Measurements from ENCODE around the gene KDM5A.
"Not testable (repeated sequence)": the region's sequence is repeated elsewhere in the genome, so short reads cannot be mapped to it uniquely, and the experiment has no call there.

The KDM5A gene

GRCh38 chr12:238736-239398, 150.3 kb downstream of the KDM5A start:
- DNase-seq (ENCODE audit: low spot score), result no peak

DNA sequence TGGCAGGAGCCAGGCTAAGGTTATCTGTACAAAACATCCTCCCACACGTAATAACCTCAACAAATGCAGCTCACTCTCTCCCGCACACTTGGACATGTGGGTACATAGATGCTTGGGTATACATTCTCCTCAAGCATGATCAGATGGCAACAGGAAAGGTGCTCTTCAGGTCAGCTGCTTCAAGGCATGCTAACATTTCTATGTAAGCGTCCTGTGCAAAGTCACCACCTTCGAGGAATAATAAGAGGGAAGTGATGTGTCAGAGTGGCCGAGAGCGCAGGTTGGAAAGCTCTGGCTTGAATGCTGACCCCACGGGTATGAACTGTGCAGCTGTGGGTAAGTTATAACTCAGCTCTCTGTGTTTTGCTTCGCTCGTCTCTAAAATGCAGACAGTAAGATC, 151.0 kb downstream of the KDM5A start:
- DNase-seq (ENCODE audit: low spot score), result no peak

- no peak for DNase-seq (ENCODE audit: low spot score)
Observed at GRCh38 chr12:237026-237815, 151.9 kb downstream of the KDM5A start.

DNA sequence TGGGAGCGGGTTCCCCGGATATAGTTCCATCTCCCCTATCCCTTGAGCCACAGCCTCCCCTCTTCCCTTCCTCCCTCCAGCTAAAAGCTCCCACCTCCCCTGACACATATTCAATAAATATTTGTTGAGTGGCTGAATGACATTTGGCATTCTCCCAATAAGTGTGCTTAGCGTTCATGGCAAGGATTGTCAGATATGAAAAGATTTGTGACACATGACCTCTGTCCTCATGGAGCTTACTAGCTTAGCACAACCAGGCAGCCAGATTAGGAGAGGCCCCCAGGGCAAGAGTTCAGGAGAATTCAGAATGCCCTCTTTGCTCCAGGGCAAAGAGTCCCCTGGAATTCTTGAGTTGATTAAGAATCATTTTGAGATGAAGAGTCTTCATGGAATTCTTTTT, 152.7 kb downstream of the KDM5A start:
- DNase-seq (ENCODE audit: low spot score), result no peak

- not testable (repeated sequence) for DNase-seq (ENCODE audit: low spot score)
Observed at GRCh38 chr12:235967-236366, 153.2 kb downstream of the KDM5A start.

GRCh38 chr12:234891-235415, 154.2 kb downstream of the KDM5A start:
- DNase-seq (ENCODE audit: low spot score), result no peak

DNA sequence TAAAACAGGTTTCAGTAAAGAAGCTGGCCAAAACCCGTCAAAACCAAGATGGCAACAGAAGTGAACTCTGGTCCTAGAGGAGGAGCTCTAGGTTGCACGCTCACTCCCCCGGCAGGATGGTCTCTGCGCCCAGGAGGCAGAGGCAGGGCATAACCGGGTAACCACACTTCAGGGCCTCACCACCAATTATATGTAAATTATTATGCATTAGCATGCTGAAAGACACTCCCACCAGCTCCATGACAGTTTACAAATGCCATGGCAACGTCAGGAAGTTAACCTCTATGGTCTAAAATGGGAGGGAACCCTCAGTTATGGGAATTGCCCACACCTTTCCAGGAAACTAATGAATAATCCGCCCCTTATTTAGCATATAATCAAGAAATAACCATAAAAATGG, 155.1 kb downstream of the KDM5A start:
- no peak for DNase-seq (ENCODE audit: low spot score)

DNA sequence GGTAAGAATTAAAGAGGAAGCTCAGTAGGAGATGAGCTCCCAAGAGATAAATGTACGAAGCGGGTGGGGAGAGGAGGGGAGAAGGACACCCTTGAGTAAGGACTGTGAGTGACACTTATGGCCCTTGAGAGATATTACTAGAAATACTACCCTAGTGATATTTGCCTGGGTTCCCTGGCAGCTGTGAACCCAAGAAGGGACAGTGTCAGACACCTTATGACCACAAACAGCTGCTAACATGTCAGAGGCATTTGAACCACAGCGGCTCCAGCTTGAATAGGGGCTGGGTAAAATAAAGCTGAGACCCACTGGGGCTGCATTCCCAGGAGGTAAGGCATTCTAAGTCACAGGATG, 155.5 kb downstream of the KDM5A start:
- DNase-seq (ENCODE audit: low spot score), result no peak

- no peak for DNase-seq (ENCODE audit: low spot score)
Observed at GRCh38 chr12:232731-233614, 156.1 kb downstream of the KDM5A start.

- no peak for DNase-seq (ENCODE audit: low spot score)
Observed at GRCh38 chr12:230925-231671, 158.0 kb downstream of the KDM5A start.
